ENCODE data around the gene HRAS. TPM values are rescaled to one million over a fixed set of nuclear protein-coding genes. Genes with fewer than 3 reads are reported as not detected.

The HRAS gene
- total RNA-seq, 1 experiment from 2014 or later: 110 TPM

DNA sequence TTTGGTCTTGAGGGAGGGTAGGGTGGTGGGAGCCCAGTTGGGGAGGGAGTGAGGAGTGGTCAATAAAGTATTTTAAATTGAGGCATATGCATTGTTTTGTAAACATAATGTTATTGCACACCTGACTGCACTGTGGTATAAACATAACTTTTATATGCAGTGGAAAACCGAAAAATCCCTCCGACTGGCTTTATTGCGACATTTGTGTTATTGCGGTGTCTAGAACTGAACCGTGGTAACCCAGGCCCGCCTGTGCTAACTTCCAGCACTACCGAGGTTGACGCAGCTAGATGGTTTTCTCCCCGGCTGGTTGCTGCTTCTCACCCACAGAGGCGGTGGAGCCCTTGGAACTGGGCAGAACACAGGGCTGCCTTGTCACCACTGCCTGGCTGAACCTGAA lies 20.8 kb downstream of the HRAS start:
- no peak for DNase-seq (ENCODE audit: low read depth)

DNA sequence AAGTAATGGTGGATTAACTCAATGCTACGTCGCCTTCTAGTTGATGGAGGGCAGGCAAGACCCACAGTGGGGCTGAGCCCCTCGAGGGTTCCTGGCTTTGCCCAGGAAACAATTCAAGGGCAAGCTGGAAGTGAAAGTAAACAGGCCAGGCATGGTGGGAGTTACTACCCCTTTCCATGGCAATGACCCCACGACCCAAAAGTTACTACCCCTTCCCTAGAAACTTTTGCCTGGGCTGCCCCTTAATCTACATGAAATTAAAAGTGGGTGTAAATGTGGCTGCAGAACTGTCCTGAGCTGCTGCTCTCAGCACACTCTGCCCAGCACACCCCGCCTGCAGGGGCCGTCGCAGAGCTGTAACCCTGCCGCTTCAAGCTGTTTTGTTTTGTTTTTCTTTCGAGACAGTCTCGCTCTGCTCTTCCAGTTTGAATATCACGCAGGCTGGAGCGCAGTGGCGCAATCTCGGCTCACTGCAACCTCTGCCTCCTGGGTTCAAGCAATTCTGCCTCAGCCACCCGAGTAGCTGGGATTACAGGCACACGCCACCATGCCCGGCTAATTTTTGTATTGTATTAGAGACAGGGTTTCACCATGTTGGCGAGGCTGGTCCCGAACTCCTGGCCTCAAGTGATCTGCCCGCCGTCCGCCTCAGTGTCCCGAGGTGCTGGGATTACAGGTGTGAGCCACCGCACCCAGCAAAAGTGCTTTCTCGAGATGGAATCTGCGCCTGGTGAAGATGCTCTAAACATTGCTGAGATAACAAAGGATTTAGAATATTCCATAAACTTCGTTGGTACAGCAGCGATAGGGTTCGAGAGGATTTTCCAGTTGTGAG lies 22.4 kb downstream of the HRAS start:
- DNase-seq (ENCODE audit: low read depth): no peak

DNA sequence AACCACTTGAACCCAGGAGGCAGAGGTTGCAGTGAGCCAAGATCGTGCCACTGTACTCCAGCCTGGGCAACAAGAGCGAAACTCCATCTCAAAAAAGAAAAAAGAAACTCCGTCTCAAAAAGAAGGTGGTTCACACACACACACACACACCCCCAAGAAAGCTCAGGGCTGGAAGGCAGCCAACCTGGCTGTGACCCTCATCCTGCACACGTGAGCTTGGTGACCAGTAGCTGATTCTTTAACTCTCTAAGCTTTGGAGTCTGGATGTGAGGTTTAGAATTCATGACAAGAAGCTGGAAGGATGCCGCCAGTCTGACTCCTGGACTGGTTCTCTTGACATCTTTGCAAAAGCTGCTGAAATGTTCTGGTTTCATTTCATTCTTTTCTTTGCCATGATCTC lies 26.4 kb downstream of the HRAS start:
- no peak for DNase-seq (ENCODE audit: low read depth)

DNA sequence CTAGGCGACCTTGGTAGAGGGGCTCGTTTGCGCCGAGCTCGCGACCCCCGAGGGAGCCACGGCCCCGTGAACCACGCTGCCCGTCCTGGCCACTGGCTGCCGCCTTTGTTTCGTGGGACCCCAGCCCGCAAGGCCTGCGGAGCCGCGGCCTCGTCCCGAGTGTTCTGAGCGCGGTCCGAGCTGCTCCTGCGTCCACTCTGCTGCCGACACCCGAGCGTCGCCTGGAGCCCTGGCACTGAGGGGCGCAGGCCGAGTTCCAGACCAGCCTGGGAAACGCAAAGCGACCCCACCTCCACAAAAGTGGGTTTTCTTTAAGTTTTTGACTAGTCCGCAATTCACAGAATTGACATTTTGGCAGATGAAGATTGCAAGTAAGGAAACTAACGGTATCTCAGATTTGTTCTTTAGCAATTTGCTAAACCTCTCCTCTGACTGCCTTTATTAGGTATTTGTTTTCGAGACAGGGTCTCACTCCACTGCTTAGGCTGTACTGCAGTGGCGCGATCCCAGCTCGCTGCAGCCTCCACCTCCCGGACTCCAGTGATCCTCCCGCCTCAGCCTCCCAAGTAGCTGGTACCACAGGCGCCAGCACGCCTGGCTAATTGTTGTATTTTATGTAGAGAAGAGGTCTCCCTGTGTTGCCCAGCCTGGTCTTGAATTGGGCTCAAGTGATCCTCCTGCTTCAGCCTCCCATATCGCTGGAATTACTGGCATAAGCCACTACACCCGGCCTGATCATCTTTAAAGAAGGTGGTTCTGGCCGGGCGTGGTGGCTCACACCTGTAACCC lies 27.5 kb downstream of the HRAS start:
- DNase-seq (ENCODE audit: low read depth): no peak

DNA sequence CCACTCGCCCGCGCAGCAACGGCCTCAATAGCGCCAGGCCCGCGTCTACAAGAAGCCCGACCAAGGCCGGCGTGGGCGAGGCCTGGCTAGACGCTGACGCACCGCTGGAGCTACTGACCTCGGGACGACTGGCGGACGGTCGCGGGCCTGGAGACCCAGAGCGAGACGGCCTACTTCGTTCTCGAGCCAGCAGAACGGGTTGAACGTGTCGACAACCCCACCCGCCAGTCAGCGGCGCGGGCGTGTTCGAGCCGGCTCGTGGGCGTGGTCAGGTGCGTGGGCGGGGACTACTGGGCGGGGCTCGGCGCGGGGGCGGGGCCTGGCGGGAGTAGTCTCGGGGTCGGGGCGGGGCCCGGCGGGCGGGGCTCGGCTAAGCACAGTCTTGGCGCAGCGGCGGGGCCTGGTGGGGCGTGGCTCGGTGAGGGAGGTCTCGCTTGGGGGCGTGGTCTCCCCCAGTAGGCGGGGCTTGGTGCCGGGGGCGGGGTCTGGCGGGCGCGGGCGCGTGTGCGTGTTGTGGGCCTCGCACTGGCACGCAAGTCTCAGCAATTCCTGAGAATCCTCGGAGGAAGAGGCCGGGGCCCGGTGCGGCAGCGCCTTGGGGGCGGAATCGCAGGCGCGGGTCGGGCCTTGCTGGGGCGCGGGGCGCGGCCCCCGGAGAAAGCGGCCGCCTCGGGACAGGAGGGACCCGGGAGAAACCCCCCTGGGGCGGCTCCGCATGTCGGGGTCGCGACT lies 28.2 kb downstream of the HRAS start, which contains the start of gene RNH1:
TSS of gene RNH1 (minus strand) at position 248 of the 732 bp plus-strand sequence. CDS start 5,080 bp downstream, outside the sequence.
- DNase-seq (ENCODE audit: low read depth): peak; percentile 89

DNA sequence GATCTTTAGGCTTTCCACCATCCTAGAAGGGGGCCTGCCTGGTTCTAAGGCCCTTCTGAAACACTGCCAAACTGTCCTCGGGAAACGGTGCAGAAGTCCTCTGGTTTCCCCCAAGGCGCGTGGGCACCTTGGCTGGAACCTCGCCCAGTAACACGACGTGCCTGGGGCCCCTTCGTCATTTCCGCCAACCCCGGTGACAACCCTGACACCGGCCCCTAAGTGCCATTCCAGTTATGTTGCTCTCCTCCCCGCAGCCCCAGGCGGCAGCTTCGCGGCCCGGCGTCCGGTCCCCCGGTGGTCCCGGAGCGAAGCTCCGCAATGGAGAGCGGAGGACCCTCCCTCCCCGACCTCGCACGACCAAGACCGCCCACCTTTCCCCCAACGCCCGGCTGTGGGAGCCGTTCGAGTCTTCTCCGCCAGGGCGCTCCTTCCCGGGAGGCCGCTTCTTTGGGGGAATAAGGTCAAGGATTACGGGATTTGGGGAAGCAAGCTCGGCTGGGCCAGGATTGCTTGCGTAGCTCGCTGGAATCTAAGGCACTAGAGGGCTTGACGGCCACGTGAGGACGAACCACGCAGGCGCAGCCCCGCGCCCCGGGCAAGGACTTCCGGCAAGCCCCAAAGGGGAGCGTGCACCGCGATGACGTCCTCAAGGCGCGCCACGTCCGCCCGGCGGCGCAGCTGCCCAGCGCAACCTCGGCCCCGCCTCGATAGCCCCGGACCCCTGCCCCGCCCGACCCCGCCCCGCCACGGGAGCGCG lies 29.0 kb downstream of the HRAS start:
- peak; percentile 96 for DNase-seq (ENCODE audit: low read depth)

DNA sequence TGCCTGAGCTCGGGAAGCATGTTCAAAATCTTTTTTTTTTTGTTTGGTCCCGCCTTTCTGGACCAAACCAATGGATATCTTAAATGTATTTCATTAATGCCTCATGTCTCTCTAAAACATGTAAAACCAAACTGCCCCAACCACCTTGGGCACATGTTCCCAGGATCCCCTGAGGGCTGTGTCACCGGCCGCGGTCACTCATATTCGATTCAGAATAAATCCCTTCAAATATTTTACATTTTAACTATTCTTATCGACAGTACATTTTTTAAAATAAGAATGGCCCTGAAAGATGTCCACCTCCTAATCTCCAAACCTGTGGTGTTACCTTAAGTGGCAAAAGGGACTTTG lies 30.4 kb downstream of the HRAS start:
- DNase-seq (ENCODE audit: low read depth): no peak

DNA sequence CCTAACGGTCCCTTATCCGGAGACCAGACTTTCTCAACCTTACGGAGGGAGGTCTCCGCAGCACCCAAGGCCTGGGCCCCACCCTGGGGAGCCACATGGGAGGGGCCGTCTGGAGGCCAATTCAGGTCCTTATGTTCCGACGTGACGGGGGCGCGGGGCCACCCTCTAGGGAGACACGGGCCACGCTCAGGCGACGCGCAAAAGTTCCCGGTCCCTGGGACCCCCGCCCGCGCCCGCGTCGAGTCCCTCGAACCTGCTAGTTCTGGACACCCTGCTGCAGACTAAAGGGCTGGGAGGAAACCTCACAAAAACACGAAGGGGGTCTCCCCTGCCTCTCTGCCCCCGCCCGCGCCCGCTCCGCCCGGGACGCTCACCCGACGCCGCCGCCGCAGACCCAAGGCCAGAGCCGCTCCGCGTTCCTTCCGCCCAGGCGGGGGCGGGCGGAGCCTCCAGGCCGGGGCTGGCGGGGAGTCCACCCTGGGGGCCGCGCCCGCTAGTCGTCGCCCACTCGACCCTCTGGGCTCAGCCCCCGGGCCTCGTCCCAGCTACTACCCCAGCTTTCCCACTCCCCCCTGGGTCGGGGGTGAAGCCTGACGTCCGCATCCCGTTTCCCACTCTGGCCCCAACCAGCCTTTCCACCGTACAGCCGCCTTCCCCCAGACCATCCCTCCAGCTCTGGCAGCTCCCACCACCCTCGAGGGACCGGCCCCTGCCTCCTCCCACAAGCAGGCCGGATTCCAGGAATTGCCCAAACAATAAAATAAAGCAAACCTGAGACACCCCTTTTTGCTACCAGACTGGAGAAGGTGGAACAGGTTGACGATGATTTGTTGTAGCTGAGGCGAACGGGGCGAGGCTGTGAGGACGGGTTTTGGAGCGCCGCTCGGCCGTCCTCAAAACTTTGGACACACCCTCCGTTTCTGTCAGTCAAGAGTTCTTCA lies 31.1 kb downstream of the HRAS start:
- DNase-seq (ENCODE audit: low read depth): no peak

DNA sequence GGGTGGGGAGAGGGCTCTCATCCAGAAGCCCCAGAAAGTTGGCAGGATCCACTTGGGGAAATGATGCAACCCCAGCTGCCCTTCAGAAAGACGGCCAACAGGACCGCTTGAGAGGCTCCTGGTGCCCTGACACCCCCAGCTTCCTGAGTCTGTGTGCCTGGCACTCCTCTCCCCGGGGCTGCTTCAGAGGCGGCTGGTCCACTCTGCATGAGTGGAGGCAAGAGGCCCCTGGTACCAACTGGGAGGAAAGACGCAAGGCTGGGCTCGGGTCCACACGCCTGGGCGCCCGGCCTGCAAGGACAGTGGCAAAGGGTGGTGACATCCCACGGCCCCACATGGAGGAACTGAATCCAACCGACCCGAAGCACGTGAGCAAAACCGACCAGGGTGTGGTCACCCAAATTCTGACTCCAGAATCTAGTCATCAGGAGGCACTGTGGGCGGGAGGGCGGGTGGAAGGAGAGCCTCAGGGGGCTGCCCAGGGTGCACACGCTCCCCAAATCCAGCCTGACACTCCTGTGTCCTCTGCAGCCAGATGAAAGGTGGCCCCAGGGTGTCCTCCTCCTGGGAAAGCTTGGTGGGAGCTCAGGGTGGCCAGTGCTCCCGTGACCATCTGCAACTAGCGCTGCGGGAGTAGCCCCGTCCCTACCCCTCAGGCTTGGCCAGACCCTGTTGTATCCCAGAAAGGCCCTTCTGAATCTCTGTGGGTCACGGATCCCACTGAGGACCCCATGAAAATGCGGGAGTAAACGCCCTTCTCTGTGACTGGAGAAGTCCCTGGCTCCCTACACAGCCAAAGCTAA lies 32.0 kb downstream of the HRAS start:
- DNase-seq (ENCODE audit: low read depth): no peak

DNA sequence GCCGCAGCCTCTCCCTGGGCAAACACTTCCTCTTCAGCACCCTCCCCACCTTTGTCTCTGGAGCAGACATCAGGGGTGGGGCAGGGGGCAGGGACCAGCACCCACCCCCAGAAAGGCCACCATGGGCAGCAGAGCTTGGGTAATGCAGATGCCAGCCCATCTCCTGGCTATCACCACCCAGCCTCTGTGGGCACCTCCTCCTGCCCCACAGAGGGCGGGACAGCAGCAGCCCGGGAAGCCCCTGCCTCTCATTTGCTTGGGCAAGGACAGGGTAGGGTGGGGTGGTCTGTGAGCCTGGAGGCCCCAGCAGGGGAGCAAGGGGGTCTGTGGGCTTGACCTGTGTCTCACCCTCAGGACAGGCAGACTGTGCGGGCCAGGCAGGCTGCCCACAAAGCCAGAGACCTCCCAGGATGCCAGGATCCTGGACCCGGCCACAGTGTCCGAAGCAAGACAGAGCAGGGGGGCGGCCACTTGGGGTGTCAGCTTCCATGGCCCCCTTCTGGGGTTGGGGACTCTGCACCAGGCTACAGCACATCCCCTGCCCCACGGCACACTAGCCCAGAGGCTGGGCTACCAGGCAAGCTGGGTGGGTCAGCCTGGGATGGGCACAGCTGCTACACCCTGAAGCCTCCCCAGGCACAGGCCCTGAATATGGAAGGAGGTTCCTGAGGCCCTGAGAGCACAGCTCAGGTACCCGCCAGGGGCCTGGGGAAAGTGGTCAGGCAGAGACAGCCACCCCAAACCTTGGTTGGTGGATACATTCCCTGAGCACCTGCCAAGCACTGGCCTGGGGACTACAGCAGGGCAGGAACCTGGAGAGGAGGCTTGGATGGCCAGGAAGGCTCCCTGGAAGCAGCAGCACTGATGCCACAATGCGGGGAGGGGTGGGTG lies 32.8 kb downstream of the HRAS start:
- DNase-seq (ENCODE audit: low read depth): no peak

DNA sequence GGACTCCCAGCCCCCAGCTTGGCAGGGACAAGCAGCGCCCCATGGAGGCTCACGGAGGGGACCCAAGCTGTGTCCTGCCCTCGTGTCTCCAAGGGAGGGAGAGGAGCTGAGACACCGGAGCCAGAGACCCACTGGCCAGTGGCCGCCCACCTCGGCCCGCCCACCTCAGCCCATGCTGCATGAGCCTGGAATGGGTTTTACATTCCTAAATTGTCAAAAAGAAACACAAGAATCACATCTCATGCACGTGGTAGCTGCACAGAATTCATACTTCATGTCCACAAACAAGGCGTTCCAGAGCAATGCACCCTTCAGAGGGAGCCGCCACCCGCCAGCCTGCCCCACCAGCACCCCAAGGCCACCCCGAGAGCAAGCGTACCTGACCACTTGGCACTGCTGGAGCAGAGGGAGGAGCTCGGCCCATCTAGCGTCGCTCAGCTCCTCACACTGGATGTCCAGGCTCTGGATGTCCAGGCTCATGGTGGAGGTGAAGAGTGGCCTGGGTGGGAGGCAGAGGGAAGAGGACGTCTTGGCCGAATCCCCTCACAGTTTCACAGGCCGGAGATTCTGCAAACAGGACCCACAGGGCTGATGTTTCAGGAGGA lies 33.6 kb downstream of the HRAS start:
- DNase-seq (ENCODE audit: low read depth): no peak

DNA sequence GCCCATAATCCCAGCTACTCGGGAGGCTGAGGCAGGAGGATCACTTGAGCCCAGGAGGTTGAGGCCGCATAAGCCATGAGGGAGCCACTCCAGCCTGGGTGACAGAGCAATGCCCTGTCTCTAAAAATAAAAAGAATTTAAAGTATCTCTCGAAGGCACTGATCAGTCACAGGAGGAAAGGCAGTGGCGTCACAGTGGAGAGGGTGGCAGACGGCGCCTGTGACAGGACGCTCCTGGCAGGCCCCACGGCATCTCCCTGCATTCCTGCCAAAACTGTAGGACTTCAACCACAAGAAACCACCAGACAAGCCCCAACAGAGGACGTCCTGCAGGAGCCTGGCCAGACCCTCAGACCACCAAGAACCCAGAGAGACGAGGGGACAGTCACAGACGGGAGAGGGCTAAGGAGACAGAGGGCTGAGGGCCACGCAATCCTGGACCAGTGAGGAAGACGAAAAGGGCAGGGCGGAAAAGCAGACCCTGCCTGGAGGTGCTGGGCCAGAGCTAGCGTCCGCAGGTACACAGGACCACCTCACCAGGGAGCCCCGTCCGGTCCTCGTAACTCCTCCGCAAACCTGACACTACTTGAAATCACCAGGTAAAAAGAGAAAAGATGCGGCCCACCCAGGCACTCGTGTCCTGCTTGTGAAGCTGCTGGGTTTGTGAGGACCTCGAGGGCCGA lies 34.2 kb downstream of the HRAS start:
- no peak for DNase-seq (ENCODE audit: low read depth)

DNA sequence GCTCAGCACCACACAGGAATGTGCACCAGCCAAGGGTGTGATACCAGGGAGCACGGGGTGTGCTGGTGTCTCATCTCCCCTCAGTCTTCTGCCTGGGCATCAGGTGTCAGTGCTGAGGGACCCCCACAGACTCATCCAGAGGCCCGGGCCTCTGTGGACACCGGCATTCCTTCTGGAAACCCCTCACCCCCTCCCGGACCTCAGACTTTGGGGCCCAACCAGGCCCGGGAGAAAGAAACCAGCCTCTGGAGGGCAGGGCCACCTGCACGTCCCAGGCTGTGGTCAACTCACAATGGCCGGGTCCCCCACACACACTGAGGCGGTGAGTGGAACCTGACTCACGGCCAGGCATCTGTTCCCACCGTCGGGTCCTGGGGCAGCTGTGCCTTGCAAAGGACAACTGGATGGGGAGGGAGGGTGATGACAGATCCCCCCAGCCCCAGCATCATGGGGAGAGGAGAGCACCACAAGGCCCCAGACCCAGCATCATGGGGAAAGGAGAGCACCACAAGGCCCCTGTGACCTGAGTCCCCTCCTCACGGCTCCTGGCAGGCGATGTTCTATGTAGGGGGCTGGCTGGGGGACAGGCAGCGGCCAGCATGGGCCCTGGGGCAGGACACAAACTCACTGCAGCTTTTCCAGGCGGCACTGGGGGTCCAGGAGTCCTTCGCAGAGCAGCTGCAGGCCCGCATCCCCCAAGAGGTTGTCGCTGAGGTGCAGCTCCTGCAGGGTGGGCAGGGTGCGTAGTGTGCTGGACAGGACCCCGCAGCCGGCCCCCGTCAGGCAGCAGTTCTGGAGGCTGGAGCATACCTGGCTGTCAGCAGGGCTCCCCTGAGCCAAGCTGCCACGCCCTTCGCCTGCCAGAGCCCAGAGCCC lies 35.9 kb downstream of the HRAS start:
- DNase-seq (ENCODE audit: low read depth): no peak

DNA sequence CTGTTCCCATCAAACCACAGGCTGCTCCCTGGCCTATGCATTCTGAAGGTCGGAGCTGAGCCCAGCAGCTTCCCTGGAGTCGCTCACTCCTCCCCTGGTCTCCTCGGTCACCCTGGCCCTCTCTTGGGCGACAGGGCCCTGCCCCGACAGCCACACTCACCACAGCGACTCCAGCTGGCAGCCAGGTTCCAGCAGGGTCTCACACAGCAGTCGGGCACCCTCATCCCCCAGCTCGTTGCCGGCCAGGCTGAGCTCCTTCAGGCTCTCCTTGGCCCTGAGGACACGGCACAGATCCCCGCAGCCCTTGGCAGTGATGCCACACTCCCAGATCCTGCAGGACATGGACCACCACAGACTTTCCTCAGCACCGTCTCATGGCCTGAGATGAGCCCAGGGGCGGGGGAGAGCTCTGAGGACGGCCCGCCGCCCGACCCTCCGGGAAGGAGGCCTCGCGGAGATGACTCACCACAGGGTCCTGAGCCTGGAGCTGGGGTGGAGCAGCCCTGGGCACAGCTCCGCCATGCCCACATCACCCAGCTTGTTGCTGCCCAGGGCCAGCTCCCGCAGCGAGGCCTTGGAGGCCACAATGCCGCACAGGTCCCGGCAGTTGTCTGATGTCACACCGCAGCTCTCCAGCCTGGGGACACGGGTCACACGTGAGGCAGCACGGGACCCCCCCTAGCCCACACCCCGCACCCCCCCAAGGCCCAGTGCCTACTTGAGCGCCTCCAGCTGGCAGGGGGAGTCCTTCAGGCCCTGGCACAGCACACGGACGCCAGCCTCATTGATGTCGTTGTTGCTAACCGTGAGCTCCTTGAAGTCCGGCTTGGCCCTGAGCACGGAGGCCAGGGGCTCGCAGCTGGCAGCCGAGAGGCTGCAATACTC lies 36.8 kb downstream of the HRAS start:
- no peak for DNase-seq (ENCODE audit: low read depth)

DNA sequence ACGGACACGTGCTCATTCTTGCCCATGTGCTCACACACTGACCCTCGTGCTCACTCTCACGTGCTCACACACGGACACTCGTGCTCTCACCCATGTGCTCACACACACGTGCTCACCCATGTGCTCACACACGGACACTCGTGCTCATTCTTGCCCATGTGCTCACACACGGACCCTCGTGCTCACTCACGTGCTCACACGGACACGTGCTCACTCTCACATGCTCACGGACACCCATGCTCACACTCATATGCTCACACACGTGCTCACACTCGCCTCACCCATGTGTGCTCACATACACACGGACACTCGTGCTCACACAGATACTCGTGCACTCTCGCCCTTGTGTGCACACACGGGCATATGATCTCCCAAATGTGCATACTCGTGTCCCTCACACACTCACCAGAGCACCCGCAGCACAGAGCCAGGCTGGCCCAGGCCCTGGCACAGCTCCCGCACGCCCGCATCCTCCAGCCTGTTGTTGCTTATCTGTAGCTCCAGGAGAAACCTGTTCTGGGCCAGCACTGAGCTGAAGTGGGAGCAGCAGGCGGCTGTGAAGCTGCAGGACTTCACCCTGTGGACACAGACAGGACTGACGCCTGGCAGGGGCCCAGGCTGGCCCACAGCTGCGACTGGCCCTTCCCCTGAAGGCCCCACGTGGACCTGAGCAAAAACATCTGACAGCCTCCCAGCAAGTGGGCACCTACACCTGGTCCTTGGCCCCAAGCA lies 37.6 kb downstream of the HRAS start:
- DNase-seq (ENCODE audit: low read depth): no peak
